GM23338 (cell line): ENCODE measurements around the gene BCDIN3D. TPM values are rescaled to one million over a fixed set of nuclear protein-coding genes. Genes with fewer than 3 reads are reported as not detected.
A peak's percentile ranks its signal among the peaks of the same experiment; 100 is the strongest.

Experiments used
- ATAC-seq: fragments of 200-7000 bp; cut with Tn5 transposase; 3 replicates; pipeline ENCODE4 v1.9.1; 2020
- DNase-seq: peaks from one replicate; pipeline ENCODE4 v3.0.0-alpha.2; 2015; ENCODE audit warnings: low spot score
- H2AFZ ChIP-seq: fragments of 200-600 bp; sonication (generic); 2 replicates; pipeline ENCODE4 v1.8.0; 2016; ENCODE audit warnings: antibody characterized with exemption, mild to moderate bottlenecking, moderate library complexity
- H3F3A ChIP-seq: fragments of 200-600 bp; sonication (generic); replicated peaks from 2 replicates; pipeline ENCODE4 v1.8.0; 2017; ENCODE audit warnings: antibody characterized with exemption, mixed run types, low read depth
- H3K27ac ChIP-seq: fragments of 200-600 bp; sonication (generic); 2 replicates; pipeline ENCODE4 v1.6.1; 2016; ENCODE audit warnings: low read depth
- H3K27me3 ChIP-seq: fragments of 200-600 bp; sonication (generic); 2 replicates; pipeline ENCODE4 v1.8.0; 2016; ENCODE audit warnings: mild to moderate bottlenecking, mixed run types, moderate library complexity; ENCODE audit not compliant: insufficient read depth
- H3K36me3 ChIP-seq: fragments of 200-600 bp; sonication (generic); 2 replicates; pipeline ENCODE4 v1.8.0; 2016; ENCODE audit warnings: mild to moderate bottlenecking; ENCODE audit not compliant: insufficient read depth
- H3K4me1 ChIP-seq: fragments of 200-600 bp; sonication (generic); 2 replicates; pipeline ENCODE4 v1.8.0; 2016; ENCODE audit warnings: mild to moderate bottlenecking, moderate library complexity; ENCODE audit not compliant: insufficient read depth
- H3K4me2 ChIP-seq: fragments of 200-600 bp; sonication (generic); 2 replicates; pipeline ENCODE4 v1.7.1; 2017; ENCODE audit warnings: mixed run types
- H3K4me3 ChIP-seq: fragments of 200-600 bp; sonication (generic); 2 replicates; pipeline ENCODE4 v1.6.1; 2016; ENCODE audit warnings: mixed run types
- H3K79me2 ChIP-seq: fragments of 200-600 bp; sonication (generic); replicated peaks from 2 replicates; pipeline ENCODE4 v1.8.0; 2017; ENCODE audit warnings: mild to moderate bottlenecking; ENCODE audit not compliant: insufficient read depth
- H3K9me2 ChIP-seq: fragments of 200-600 bp; sonication (generic); 2 replicates; pipeline ENCODE4 v1.8.0; 2017; ENCODE audit not compliant: insufficient read depth
- H4K20me1 ChIP-seq: fragments of 200-600 bp; sonication (generic); replicated peaks from 2 replicates; pipeline ENCODE4 v1.8.0; 2017; ENCODE audit warnings: mild to moderate bottlenecking; ENCODE audit not compliant: insufficient read depth
- H3K27ac Mint-ChIP-seq: 2 replicates; pipeline ENCODE4 v1.8.0; 2020; ENCODE audit warnings: inconsistent platforms, mild to moderate bottlenecking, moderate library complexity, mixed read lengths
- H3K27me3 Mint-ChIP-seq: 3 replicates; pipeline ENCODE4 v1.8.0; 2022; ENCODE audit warnings: low read depth, mild to moderate bottlenecking, moderate library complexity, mixed read lengths, inconsistent platforms; ENCODE audit not compliant: insufficient read depth, poor library complexity
- H3K36me3 Mint-ChIP-seq: 3 replicates; pipeline ENCODE4 v1.8.0; 2021; ENCODE audit warnings: low read depth, mild to moderate bottlenecking, inconsistent platforms, moderate library complexity, mixed read lengths
- H3K4me1 Mint-ChIP-seq: 3 replicates; pipeline ENCODE4 v1.8.0; 2020; ENCODE audit warnings: mild to moderate bottlenecking, inconsistent platforms, mixed read lengths
- H3K4me3 Mint-ChIP-seq: 3 replicates; pipeline ENCODE4 v1.8.0; 2021; ENCODE audit warnings: moderate library complexity, mild to moderate bottlenecking, inconsistent platforms, mixed read lengths
- H3K9me3 Mint-ChIP-seq: 3 replicates; pipeline ENCODE4 v1.8.0; 2020; ENCODE audit warnings: moderate library complexity, mild to moderate bottlenecking, inconsistent platforms, mixed read lengths
- CTCF ChIP-seq, 2 experiments: fragments of 200-600 bp in 1 of 2; sonication (generic) in 1 of 2; conservative IDR thresholded peaks; 2 replicates each; pipeline versions ENCODE4 v1.5.1 to v1.6.1; 2016 to 2017; ENCODE audit warnings: antibody characterized with exemption in 2 of 2, low read depth in 2 of 2, mild to moderate bottlenecking in 2 of 2, moderate library complexity in 1 of 2
- ETS1 ChIP-seq: IDR thresholded peaks from 2 replicates; pipeline ENCODE4 v1.6.1; 2016; ENCODE audit warnings: antibody characterized with exemption
- EZH2 ChIP-seq: fragments of 200-600 bp; sonication (generic); IDR thresholded peaks from one replicate; pipeline ENCODE4 v1.8.0; 2017; ENCODE audit warnings: antibody characterized with exemption, mild to moderate bottlenecking, low read depth; ENCODE audit not compliant: unreplicated experiment
- EZH2phosphoT487 ChIP-seq: fragments of 200-600 bp; sonication (generic); IDR thresholded peaks from one replicate; pipeline ENCODE4 v1.8.1; 2018; ENCODE audit warnings: antibody characterized with exemption; ENCODE audit not compliant: unreplicated experiment
- NANOG ChIP-seq: IDR thresholded peaks from 2 replicates; pipeline ENCODE4 v1.6.1; 2016; ENCODE audit warnings: antibody characterized with exemption, borderline replicate concordance
- POLR2AphosphoS5 ChIP-seq: IDR thresholded peaks from 2 replicates; pipeline ENCODE4 v1.6.1; 2016; ENCODE audit warnings: antibody characterized with exemption, low read depth
- REST ChIP-seq: IDR thresholded peaks from one replicate; pipeline ENCODE4 v1.6.1; 2018; ENCODE audit warnings: antibody characterized with exemption; ENCODE audit not compliant: unreplicated experiment
- STAT1 ChIP-seq: IDR thresholded peaks from one replicate; pipeline ENCODE4 v1.6.1; 2016; ENCODE audit warnings: antibody characterized with exemption; ENCODE audit not compliant: unreplicated experiment
- ZNF114 ChIP-seq: fragments of 250-450 bp; sonication (Bioruptor Pico); IDR thresholded peaks from 2 replicates; pipeline ENCODE4 v1.5.0; 2020; ENCODE audit warnings: mild to moderate bottlenecking, moderate library complexity
- ZNF331 ChIP-seq: fragments of 250-450 bp; sonication (Bioruptor Pico); IDR thresholded peaks from 2 replicates; pipeline ENCODE4 v1.5.0; 2020; ENCODE audit warnings: low read depth, mild to moderate bottlenecking, moderate library complexity
- ZNF462 ChIP-seq: fragments of 250-450 bp; sonication (Bioruptor Pico); IDR thresholded peaks from 2 replicates; pipeline ENCODE4 v1.5.0; 2020; ENCODE audit warnings: mild to moderate bottlenecking, moderate library complexity
- polyA plus RNA-seq: library from polyadenylated mRNA; unstranded; fragments of >200 nt; fragmentation: Nextera tagmentation; extraction: Ambion mirVana; gene quantifications from 2 replicates; pipeline ENCODE4 v1.2.1, GENCODE V29; 2016
- total RNA-seq: library from RNA; depleted of rRNA; stranded (reverse); fragments of >200 nt; shearing (Covaris generic); gene quantifications from 2 replicates; pipeline ENCODE4 v1.2.3, GENCODE V29; 2014

The BCDIN3D gene
- total and polyA plus RNA-seq, 2 experiments from 2014 or later: 1.4 to 1.8 TPM

- TF ChIP-seq EZH2phosphoT487 (no peak), ZNF462 (CRISPR knock-in tag) (no peak), NANOG (no peak), EZH2 (no peak), ETS1 (no peak), POLR2AphosphoS5 (no peak), ZNF331 (no peak)
These were observed 43.0 kb upstream of the BCDIN3D start (continued) for GRCh38 chr12:49885663-49886461.

GRCh38 chr12:49885118-49885517 is 42.2 kb upstream of the BCDIN3D start:
- H3K27me3 Mint-ChIP-seq: peaks cover 17% of the 10 kb centered on the region
- no peaks in the 10 kb centered on the region for H3K9me2 ChIP-seq
- no peak overlapping the region for H3K27ac Mint-ChIP-seq
- no peak overlapping the region for H3K27ac ChIP-seq
- H2AFZ ChIP-seq: peak overlapping the region; percentile 81; the same call in 1 of the 2 replicates
- no peaks in the 10 kb centered on the region for H3K36me3 ChIP-seq
- no peak overlapping the region for H3K4me3 ChIP-seq
- H3F3A ChIP-seq: peaks cover 6% of the 10 kb centered on the region
- H3K9me3 Mint-ChIP-seq: peaks cover 7% of the 10 kb centered on the region
- H3K27me3 ChIP-seq: no peaks in the 10 kb centered on the region
- H3K4me1 Mint-ChIP-seq: peaks cover 46% of the 10 kb centered on the region
- H3K4me2 ChIP-seq: peak overlapping the region; percentile 23; the same call in 1 of the 2 replicates
- no peaks in the 10 kb centered on the region for H3K79me2 ChIP-seq
- H3K4me3 Mint-ChIP-seq: no peak overlapping the region; the same call in 2 of the 3 replicates
- no peaks in the 10 kb centered on the region for H3K36me3 Mint-ChIP-seq
- H3K4me1 ChIP-seq: peaks cover 8% of the 10 kb centered on the region
- DNase-seq (peak; percentile 35), ATAC-seq (peak; percentile 44)
- no peaks in the 10 kb centered on the region for H4K20me1 ChIP-seq
- TF ChIP-seq REST (no peak), NANOG (no peak), CTCF (conservative IDR thresholded peaks at IDR 0.05; ENCODE audit: low read depth in 2 of 2) (no peak), ZNF331 (no peak), ZNF114 (CRISPR knock-in tag) (no peak), EZH2 (no peak), POLR2AphosphoS5 (no peak), STAT1 (no peak)
